ENCODE data around the gene LAMA5. TPM values are rescaled to one million over a fixed set of nuclear protein-coding genes. Genes with fewer than 3 reads are reported as not detected.

Gene LAMA5
- total and polyA plus RNA-seq, 2 experiments from 2014 or later: 201 to 298 TPM

- peaks cover 23% of the 10 kb centered on the region for H3K9me3 Mint-ChIP-seq
- H3K27ac ChIP-seq (ENCODE audit: low read depth): no peak overlapping the region
- peaks cover 45% of the 10 kb centered on the region for H3K27me3 Mint-ChIP-seq (ENCODE audit: insufficient read depth, low read depth, poor library complexity)
- H3K9me2 ChIP-seq (ENCODE audit: insufficient read depth): no peaks in the 10 kb centered on the region
- TF ChIP-seq, protein P1, sequence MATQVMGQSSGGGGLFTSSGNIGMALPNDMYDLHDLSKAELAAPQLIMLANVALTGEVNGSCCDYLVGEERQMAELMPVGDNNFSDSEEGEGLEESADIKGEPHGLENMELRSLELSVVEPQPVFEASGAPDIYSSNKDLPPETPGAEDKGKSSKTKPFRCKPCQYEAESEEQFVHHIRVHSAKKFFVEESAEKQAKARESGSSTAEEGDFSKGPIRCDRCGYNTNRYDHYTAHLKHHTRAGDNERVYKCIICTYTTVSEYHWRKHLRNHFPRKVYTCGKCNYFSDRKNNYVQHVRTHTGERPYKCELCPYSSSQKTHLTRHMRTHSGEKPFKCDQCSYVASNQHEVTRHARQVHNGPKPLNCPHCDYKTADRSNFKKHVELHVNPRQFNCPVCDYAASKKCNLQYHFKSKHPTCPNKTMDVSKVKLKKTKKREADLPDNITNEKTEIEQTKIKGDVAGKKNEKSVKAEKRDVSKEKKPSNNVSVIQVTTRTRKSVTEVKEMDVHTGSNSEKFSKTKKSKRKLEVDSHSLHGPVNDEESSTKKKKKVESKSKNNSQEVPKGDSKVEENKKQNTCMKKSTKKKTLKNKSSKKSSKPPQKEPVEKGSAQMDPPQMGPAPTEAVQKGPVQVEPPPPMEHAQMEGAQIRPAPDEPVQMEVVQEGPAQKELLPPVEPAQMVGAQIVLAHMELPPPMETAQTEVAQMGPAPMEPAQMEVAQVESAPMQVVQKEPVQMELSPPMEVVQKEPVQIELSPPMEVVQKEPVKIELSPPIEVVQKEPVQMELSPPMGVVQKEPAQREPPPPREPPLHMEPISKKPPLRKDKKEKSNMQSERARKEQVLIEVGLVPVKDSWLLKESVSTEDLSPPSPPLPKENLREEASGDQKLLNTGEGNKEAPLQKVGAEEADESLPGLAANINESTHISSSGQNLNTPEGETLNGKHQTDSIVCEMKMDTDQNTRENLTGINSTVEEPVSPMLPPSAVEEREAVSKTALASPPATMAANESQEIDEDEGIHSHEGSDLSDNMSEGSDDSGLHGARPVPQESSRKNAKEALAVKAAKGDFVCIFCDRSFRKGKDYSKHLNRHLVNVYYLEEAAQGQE (IDR thresholded peaks at IDR 0.05; ENCODE audit: unreplicated experiment): no peak
- TF ChIP-seq ETS1 (IDR thresholded peaks at IDR 0.05) (no peak), EZH2 (IDR thresholded peaks at IDR 0.05; ENCODE audit: low read depth, unreplicated experiment) (no peak), EZH2phosphoT487 (IDR thresholded peaks at IDR 0.05; ENCODE audit: unreplicated experiment) (no peak)
- no peak overlapping the region for H3K27ac Mint-ChIP-seq
- no peaks in the 10 kb centered on the region for H4K20me1 ChIP-seq (replicated peaks; ENCODE audit: insufficient read depth)
- peaks cover 73% of the 10 kb centered on the region for H3K36me3 Mint-ChIP-seq (ENCODE audit: low read depth)
- no peaks in the 10 kb centered on the region for H3K79me2 ChIP-seq (replicated peaks; ENCODE audit: insufficient read depth)
- H3K27me3 ChIP-seq (ENCODE audit: insufficient read depth): no peaks in the 10 kb centered on the region
- no peak overlapping the region for H2AFZ ChIP-seq
- no peaks in the 10 kb centered on the region for H3K4me1 ChIP-seq (ENCODE audit: insufficient read depth)
- DNase-seq (ENCODE audit: low spot score) (no peak), ATAC-seq (no peak)
- H3K4me1 Mint-ChIP-seq: no peaks in the 10 kb centered on the region
- H3K4me3 ChIP-seq: no peak overlapping the region
- H3K4me2 ChIP-seq: no peak overlapping the region
- H3K4me3 Mint-ChIP-seq: no peak overlapping the region
- H3K36me3 ChIP-seq (ENCODE audit: insufficient read depth): peaks cover 31% of the 10 kb centered on the region
- H3F3A ChIP-seq (replicated peaks; ENCODE audit: low read depth): peaks cover 47% of the 10 kb centered on the region
Measured at GRCh38 chr20:62317167-62317655, 49.9 kb downstream of the LAMA5 start.

GRCh38 chr20:62316331-62317166 is 50.6 kb downstream of the LAMA5 start:
- H3F3A ChIP-seq (replicated peaks; ENCODE audit: low read depth): peaks cover 44% of the 10 kb centered on the region
- no peak overlapping the region for H3K4me2 ChIP-seq
- H3K27ac Mint-ChIP-seq: no peak overlapping the region
- no peak overlapping the region for H3K4me3 Mint-ChIP-seq
- H3K79me2 ChIP-seq (replicated peaks; ENCODE audit: insufficient read depth): no peaks in the 10 kb centered on the region
- peaks cover 23% of the 10 kb centered on the region for H3K9me3 Mint-ChIP-seq
- H3K9me2 ChIP-seq (ENCODE audit: insufficient read depth): no peaks in the 10 kb centered on the region
- peaks cover 31% of the 10 kb centered on the region for H3K36me3 ChIP-seq (ENCODE audit: insufficient read depth)
- H3K4me3 ChIP-seq: no peak overlapping the region
- ATAC-seq: no peak
- H2AFZ ChIP-seq: no peak overlapping the region
- no peaks in the 10 kb centered on the region for H3K27me3 ChIP-seq (ENCODE audit: insufficient read depth)
- no peak overlapping the region for H3K27ac ChIP-seq (ENCODE audit: low read depth)
- no peaks in the 10 kb centered on the region for H3K4me1 ChIP-seq (ENCODE audit: insufficient read depth)
- H3K4me1 Mint-ChIP-seq: no peaks in the 10 kb centered on the region
- H4K20me1 ChIP-seq (replicated peaks; ENCODE audit: insufficient read depth): no peaks in the 10 kb centered on the region
- TF ChIP-seq CTCF (conservative IDR thresholded peaks at IDR 0.05; ENCODE audit: low read depth in 2 of 2) (no peak), STAT1 (IDR thresholded peaks at IDR 0.05; ENCODE audit: unreplicated experiment) (no peak), POLR2AphosphoS5 (IDR thresholded peaks at IDR 0.05; ENCODE audit: low read depth) (no peak), JUNB (IDR thresholded peaks at IDR 0.05; ENCODE audit: unreplicated experiment) (no peak), ZNF114 (CRISPR knock-in tag; IDR thresholded peaks at IDR 0.05) (no peak), CREB1 (CRISPR knock-in tag; IDR thresholded peaks at IDR 0.05; ENCODE audit: low read depth) (no peak)
- peaks cover 69% of the 10 kb centered on the region for H3K36me3 Mint-ChIP-seq (ENCODE audit: low read depth)
- peaks cover 43% of the 10 kb centered on the region for H3K27me3 Mint-ChIP-seq (ENCODE audit: insufficient read depth, low read depth, poor library complexity)
- no peak for DNase-seq (ENCODE audit: low spot score)

All from GM23338 (cell line).